Muscle layer of colon (tissue), 2 donors: Measurements from ENCODE around the gene CLCA4.

Experiments
- H3K27ac ChIP-seq: one replicate; pipeline ENCODE4 v1.7.0; 2013; ENCODE audit warnings: low read depth, mild to moderate bottlenecking, low read length, moderate library complexity
- H3K27me3 ChIP-seq, 2 donors: one replicate each; pipeline ENCODE4 v1.7.0; 2013; ENCODE audit warnings: low read length in 2 of 2, mild to moderate bottlenecking in 2 of 2; ENCODE audit not compliant: insufficient read depth in 2 of 2, control insufficient read depth in 1 of 2
- H3K36me3 ChIP-seq: one replicate; pipeline ENCODE4 v1.7.0; 2013; ENCODE audit warnings: mild to moderate bottlenecking, low read length; ENCODE audit not compliant: insufficient read depth
- H3K4me1 ChIP-seq: one replicate; pipeline ENCODE4 v1.7.0; 2013; ENCODE audit warnings: mild to moderate bottlenecking, low read length; ENCODE audit not compliant: insufficient read depth
- H3K4me3 ChIP-seq, 2 donors: one replicate each; pipeline ENCODE4 v1.7.0; 2013; ENCODE audit warnings: low read length in 2 of 2, low read depth in 1 of 2, mild to moderate bottlenecking in 1 of 2, moderate library complexity in 1 of 2
- H3K9ac ChIP-seq: one replicate; pipeline ENCODE4 v1.7.0; 2013; ENCODE audit warnings: low read length
- H3K9me3 ChIP-seq: one replicate; pipeline ENCODE4 v1.7.0; 2013; ENCODE audit warnings: mild to moderate bottlenecking, low read length
- donor health status: abdominal sarcoma.
- donor health status: Adenocarcinoma of cecum.

The CLCA4 gene

GRCh38 chr1:86621286-86621685, 74.4 kb downstream of the CLCA4 start:
- Histone ChIP-seq H3K36me3 (no peaks in the 10 kb centered on the region), H3K4me1 (no peaks in the 10 kb centered on the region), H3K4me3 (no peak overlapping the region), H3K27ac (no peak overlapping the region), H3K9me3 (no peaks in the 10 kb centered on the region), H3K9ac (no peak overlapping the region), H3K27me3 (no peaks in the 10 kb centered on the region)
